HEK293 (cell line): ENCODE data around the gene RASD2.

Source experiments
- CTCF ChIA-PET: fragments of 350-600 bp; formaldehyde crosslinking; extraction: SDS; loops from one replicate; lab custom pipeline; 2021; ENCODE audit warnings: antibody characterized with exemption; lab: Yijun Ruan, JAX
- POLR2A ChIA-PET: fragments of 300-600 bp; formaldehyde crosslinking; extraction: SDS; loops from one replicate; lab custom pipeline; 2020; ENCODE audit warnings: antibody characterized with exemption, inconsistent platforms; lab: Yijun Ruan, JAX
- H3K27ac ChIP-seq: fragments of 200-500 bp; sonication (Bioruptor generic); 2 replicates; pipeline ENCODE4 v1.5.1; 2014; ENCODE audit warnings: low read depth, low read length, control low read depth, inconsistent platforms; ENCODE audit errors: extremely low read depth
- H3K36me3 ChIP-seq, 2 experiments: fragments of 200-500 bp in 1 of 2; sonication (Bioruptor generic) in 1 of 2; 1 replicate in 1 of 2; 2 replicates in 1 of 2; pipeline ENCODE4 v1.5.1; 2014 to 2017; ENCODE audit warnings: inconsistent platforms in 2 of 2, low read length in 2 of 2; ENCODE audit not compliant: control insufficient read depth in 2 of 2, insufficient read depth in 1 of 2
- H3K4me1 ChIP-seq: fragments of 200-500 bp; sonication (Bioruptor generic); 2 replicates; pipeline ENCODE4 v1.5.1; 2014; ENCODE audit warnings: mild to moderate bottlenecking, low read length, inconsistent platforms; ENCODE audit not compliant: control insufficient read depth, insufficient read depth
- H3K4me3 ChIP-seq: 2 replicates; pipeline ENCODE4 v1.5.1; 2011; ENCODE audit warnings: low read depth, mild to moderate bottlenecking, control low read depth, low read length, moderate library complexity
- H3K9me3 ChIP-seq: fragments of 200-500 bp; sonication (Bioruptor generic); 2 replicates; pipeline ENCODE4 v1.5.1; 2014; ENCODE audit warnings: low read depth, low read length, inconsistent platforms; ENCODE audit not compliant: control insufficient read depth, insufficient read depth
- HOXD13 ChIP-seq: sonication (generic); formaldehyde crosslinking; IDR thresholded peaks from 2 replicates; pipeline ENCODE4 v1.8.0; 2022; ENCODE audit warnings: missing genetic modification reagents, borderline replicate concordance
- KLF9 ChIP-seq: fragments of 450-650 bp; formaldehyde crosslinking; IDR thresholded peaks from 2 replicates; pipeline ENCODE4 v1.5.1; 2016; ENCODE audit warnings: missing biosample characterization, missing genetic modification characterization, low read depth
- PRDM2 ChIP-seq: fragments of 450-650 bp; formaldehyde crosslinking; IDR thresholded peaks from 2 replicates; pipeline ENCODE4 v1.5.1; 2016; ENCODE audit warnings: missing biosample characterization, missing genetic modification characterization, borderline replicate concordance
- SETDB1 ChIP-seq: IDR thresholded peaks from one replicate; pipeline ENCODE4 v1.6.1; 2017; ENCODE audit warnings: mild to moderate bottlenecking, low read length, moderate library complexity, mixed read lengths; ENCODE audit not compliant: insufficient read length
- ZNF146 ChIP-seq: fragments of 450-650 bp; formaldehyde crosslinking; IDR thresholded peaks from 2 replicates; pipeline ENCODE4 v1.5.1; 2016; ENCODE audit warnings: missing biosample characterization, missing genetic modification characterization
- ZNF148 ChIP-seq: fragments of 450-650 bp; formaldehyde crosslinking; IDR thresholded peaks from 2 replicates; pipeline ENCODE4 v1.5.0; 2017; ENCODE audit warnings: missing biosample characterization, missing genetic modification characterization, borderline replicate concordance
- ZNF280D ChIP-seq: fragments of 450-650 bp; formaldehyde crosslinking; IDR thresholded peaks from 2 replicates; pipeline ENCODE4 v1.5.1; 2016; ENCODE audit warnings: missing biosample characterization, missing genetic modification characterization
- ZNF473 ChIP-seq: fragments of 450-650 bp; formaldehyde crosslinking; IDR thresholded peaks from 2 replicates; pipeline ENCODE4 v1.5.1; 2017; ENCODE audit warnings: missing biosample characterization, missing genetic modification characterization
- ZNF48 ChIP-seq: fragments of 450-650 bp; formaldehyde crosslinking; IDR thresholded peaks from 2 replicates; pipeline ENCODE4 v1.5.1; 2016; ENCODE audit warnings: missing biosample characterization, missing genetic modification characterization
- ZNF677 ChIP-seq: fragments of 450-650 bp; IDR thresholded peaks from 2 replicates; pipeline ENCODE4 v1.5.0; 2018; ENCODE audit warnings: missing biosample characterization, mild to moderate bottlenecking, missing genetic modification characterization, moderate library complexity
- ZNF785 ChIP-seq: fragments of 450-650 bp; formaldehyde crosslinking; IDR thresholded peaks from 2 replicates; pipeline ENCODE4 v1.5.1; 2016; ENCODE audit warnings: missing biosample characterization, missing genetic modification characterization
- ZSCAN4 ChIP-seq: fragments of 450-650 bp; formaldehyde crosslinking; IDR thresholded peaks from 2 replicates; pipeline ENCODE4 v1.5.1; 2017; ENCODE audit warnings: missing biosample characterization, missing genetic modification characterization

RASD2 gene

GRCh38 chr22:35528927-35529326, 11.7 kb upstream of the RASD2 start:
- H3K9me3 ChIP-seq = no peaks in the 10 kb centered on the region
- peak; percentile 45; the same call in 1 of the 2 replicates for TF ChIP-seq ZNF280D (tag by site-specific recombination)
- TF ChIP-seq ZNF148 (tag by site-specific recombination) = no peak
- TF ChIP-seq KLF9 (tag by site-specific recombination) = 0 out of 2 replicates have a peak, but pooled peaks have one; percentile 41
- peak; percentile 50 for TF ChIP-seq SETDB1
- H3K4me3 ChIP-seq = no peak overlapping the region
- ChIA-PET POLR2A (no interaction called here), CTCF (interaction anchor here (1.0 to 2.0 kb wide), 2 partner anchors 10 to 178 kb away, joined by 4 to 7 read pairs; no protein-coding TSS in a partner anchor)
- no peaks in the 10 kb centered on the region for H3K36me3 ChIP-seq
- no peaks in the 10 kb centered on the region; the same call in 1 of the 2 replicates for H3K4me1 ChIP-seq
- H3K27ac ChIP-seq = no peak overlapping the region

GRCh38 chr22:35530700-35531099, 9.9 kb upstream of the RASD2 start:
- Histone ChIP-seq H3K27ac (no peak overlapping the region), H3K4me1 (no peaks in the 10 kb centered on the region; the same call in 1 of the 2 replicates), H3K36me3 (no peaks in the 10 kb centered on the region), H3K4me3 (no peak overlapping the region), H3K9me3 (no peaks in the 10 kb centered on the region)
- ChIA-PET CTCF (interaction anchor here (0.7 to 1.4 kb wide), 2 partner anchors 14 to 648 kb away, joined by 3 to 4 read pairs; no protein-coding TSS in a partner anchor), POLR2A (no interaction called here)
- no peak for TF ChIP-seq ZNF677 (tag by site-specific recombination)
- TF ChIP-seq ZNF48 (tag by site-specific recombination) = no peak
- TF ChIP-seq ZNF785 (tag by site-specific recombination) = no peak
- no peak for TF ChIP-seq HOXD13 (CRISPR knock-in tag)
- no peak for TF ChIP-seq ZSCAN4
- TF ChIP-seq ZNF473 (tag by site-specific recombination) = no peak
- TF ChIP-seq PRDM2 = no peak
- TF ChIP-seq ZNF146 (tag by site-specific recombination) = no peak
